OCI-M2 (cell line): ENCODE data around the gene MKRN3.
"Not testable (repeated sequence)": the region's sequence is repeated elsewhere in the genome, so short reads cannot be mapped to it uniquely, and the experiment has no call there.

Source experiments
- DNase-seq: peaks from one replicate; lab custom pipeline; 2025; ENCODE audit not compliant: unreplicated experiment; lab: John Stamatoyannopoulos, UW

Gene MKRN3

DNA sequence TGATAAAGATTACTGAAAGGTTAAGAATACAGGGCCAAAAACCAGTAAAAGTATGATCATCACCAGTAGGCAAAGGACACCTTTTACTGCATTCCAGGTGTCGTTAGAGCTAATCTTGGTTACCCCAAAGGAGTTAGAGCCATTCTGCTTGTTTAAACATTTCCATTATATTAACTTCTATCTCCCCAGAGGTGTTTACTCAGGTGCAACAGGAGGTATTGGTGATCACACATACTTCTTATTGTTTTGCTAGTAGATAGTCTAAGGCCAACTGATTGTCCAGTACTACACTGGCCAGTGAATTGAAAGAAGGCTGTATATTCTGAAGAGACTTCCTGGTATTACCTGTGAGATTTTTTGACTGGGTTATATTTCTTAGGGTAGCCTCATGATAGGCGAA lies 22.8 kb downstream of the MKRN3 start:
- no peak for DNase-seq

DNA sequence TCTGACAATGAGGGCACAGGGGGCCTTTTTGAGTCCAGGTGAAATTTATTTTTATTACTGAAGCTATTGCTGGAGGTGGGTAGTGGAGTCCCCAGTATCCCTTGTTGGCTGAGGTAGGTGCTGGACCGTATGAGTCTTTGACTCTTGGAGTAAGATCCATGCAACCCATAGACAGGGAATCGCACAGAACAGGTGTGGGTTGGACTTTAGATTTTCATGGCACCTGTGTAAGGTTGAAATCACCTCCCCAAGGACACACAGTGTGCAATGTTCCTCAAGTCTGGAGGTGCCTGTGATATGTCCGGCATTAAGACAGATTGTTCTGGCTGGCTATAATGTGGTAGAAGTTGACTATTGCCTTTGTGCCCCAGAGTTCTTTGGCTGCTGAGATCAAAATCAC lies 23.5 kb downstream of the MKRN3 start:
- DNase-seq = no peak

DNA sequence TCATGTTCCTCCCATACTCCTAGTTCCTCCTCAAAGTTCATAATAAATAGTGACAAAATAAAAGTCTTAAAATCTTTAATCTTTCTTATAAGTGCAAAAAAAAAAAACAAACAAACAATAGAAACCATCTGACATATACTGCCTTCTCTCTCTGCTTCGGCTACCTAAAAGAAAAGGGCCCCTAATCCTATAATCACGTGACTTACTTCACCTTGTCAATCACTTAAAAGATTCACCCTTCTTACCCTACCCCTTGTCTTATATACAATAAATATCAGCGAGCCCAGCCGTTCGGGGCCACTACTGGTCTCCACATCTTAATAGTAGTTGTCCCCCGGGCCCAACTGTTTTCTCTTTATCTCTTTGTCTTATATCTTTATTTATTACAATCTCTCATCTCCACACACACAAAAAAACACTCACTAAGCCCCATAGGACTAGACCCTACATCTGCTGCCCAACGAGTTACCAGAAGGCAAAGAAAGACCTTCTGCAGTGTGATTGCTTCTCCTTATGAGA lies 28.8 kb downstream of the MKRN3 start:
- no peak for DNase-seq

DNA sequence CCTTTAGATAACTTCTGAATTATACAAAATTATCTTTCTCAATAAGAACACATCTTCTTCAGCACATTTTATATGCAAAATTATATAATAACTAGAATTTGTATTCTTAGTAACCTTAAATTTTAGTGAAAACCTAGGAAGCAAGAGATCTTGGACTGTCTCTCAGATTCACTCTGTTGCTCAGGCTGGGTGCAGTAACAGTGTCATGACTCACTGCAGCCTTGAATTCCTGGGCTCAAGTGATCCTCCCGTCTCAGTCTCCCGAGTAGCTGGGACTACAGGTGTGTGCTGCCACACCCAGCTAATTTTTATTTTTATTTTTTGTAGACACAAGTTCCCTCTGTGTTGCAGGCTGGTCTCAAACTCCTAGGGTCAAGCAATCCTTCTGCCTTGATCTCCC lies 29.9 kb downstream of the MKRN3 start:
- no peak for DNase-seq

DNA sequence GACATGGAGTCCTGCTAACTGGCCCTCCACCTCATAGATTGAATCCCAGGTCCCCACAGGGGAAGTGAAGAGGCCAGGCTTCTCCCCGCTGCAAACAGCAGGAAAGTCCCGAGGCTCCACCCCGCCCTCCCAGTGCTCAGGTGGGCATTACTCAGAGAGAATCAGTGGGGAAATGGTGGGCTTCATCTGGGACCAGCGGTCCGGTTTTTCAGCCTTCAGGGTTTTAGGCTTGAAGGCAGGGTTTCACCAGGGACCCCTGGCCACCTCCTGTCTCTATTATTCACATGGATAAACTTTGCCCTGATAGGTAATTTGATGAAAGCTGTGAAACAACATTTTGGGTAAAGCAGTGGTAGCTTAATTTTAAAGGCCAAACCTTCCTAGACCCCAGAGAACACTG lies 31.3 kb downstream of the MKRN3 start:
- no peak for DNase-seq

DNA sequence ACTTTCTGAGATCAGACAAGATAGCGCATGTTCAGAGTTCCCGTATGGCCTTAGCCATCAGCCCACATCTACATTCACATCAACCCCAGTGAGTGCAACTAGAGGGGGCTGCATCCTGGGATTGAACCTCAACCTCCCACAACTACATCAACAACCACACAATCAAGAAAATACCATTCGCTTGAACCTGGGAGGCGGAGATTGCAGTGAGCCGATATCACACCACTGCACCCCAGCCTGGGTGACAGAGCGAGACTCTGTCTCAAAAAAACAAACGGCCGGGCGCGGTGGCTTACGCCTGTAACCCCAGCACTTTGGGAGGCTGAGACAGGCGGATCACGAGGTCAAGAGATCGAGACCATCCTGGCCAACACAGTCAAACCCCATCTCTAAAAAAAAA lies 31.8 kb downstream of the MKRN3 start:
- DNase-seq = not testable (repeated sequence)

DNA sequence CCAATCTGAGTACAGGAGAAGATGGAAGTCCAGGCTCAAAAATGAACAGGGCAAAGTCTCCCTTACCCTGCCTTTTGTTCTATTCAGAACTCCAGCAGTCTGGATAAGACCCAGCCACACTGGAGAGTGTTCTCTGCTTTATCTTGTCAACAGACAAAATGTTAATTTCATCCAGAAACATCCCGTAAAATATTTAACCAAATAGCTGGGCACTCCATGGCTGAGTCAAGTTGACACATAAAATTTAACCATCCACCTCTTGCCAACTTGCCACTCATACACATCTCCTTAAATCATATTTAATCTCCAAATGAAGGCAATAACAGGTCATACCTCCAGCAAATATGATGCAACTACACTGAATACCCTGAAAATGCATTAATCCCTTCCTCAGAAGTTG lies 33.6 kb downstream of the MKRN3 start:
- DNase-seq = no peak

DNA sequence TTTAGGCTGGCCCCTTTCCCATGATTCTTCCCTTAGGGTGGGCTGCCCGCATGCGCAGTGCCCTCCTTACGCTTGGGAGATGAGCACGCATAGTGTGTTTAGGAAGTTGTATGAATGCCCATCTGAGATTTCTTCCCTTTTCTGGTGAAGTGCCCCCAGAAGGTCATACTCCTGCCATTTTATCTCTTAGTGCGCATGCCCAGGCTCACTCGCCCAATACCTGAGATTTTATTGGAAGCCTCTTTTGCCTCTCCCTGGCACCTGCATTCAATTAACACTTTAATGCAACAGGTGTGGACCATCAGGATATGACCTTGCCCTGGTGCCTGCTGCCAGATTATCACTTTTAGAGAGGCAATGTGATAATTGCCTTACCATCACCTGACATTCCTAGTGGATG lies 36.6 kb downstream of the MKRN3 start:
- no peak for DNase-seq

DNA sequence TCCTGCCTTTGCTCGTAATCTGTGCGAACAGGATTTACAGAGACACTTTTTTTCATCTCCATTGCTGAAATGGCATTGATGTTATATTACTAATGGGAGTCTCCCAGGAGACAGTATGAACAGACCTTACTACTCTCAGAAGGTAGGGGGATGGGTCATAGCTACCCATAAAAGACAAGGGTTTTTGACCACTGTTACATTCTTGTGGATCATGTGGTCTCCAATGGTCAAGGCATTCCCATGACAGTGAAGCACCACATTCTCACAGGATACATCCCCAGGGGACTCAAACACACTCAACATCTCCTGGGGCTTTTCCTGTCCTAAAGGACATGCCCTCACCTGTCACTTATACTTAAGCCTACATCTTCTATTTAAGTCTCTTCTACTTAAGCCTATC lies 40.8 kb downstream of the MKRN3 start:
- no peak for DNase-seq

DNA sequence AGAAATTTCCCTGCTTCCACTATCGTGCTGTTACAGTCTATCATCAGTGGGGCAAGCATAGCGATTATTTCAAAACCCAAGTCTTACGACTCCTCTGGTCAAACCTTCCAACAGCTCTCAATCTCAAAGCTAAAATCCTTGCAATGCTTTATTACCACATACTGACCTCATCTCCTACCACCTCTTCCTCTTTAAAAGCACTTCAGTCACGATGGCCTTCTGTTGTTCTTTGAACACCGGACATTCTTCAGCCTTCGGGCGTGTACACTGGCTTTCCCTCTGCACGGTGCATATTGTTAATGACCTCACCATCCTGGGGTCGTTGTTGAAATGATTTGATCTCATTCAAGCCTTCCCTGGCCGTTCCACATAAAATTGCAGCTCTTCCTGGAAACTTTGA lies 51.1 kb downstream of the MKRN3 start:
- no peak for DNase-seq
